ENCODE measurements around the gene RFX7.

- TF ChIP-seq CTCF (IDR thresholded peaks at IDR 0.05) (no peak), POLR2A (IDR thresholded peaks at IDR 0.05) (no peak)
Observed at GRCh38 chr15:56194035-56194434, 49.6 kb downstream of the RFX7 start.
